ENCODE data around the gene CACNA1D.

Gene CACNA1D

GRCh38 chr3:53641397-53641796 lies 147.0 kb downstream of the CACNA1D start:
- TF ChIP-seq, protein P1, sequence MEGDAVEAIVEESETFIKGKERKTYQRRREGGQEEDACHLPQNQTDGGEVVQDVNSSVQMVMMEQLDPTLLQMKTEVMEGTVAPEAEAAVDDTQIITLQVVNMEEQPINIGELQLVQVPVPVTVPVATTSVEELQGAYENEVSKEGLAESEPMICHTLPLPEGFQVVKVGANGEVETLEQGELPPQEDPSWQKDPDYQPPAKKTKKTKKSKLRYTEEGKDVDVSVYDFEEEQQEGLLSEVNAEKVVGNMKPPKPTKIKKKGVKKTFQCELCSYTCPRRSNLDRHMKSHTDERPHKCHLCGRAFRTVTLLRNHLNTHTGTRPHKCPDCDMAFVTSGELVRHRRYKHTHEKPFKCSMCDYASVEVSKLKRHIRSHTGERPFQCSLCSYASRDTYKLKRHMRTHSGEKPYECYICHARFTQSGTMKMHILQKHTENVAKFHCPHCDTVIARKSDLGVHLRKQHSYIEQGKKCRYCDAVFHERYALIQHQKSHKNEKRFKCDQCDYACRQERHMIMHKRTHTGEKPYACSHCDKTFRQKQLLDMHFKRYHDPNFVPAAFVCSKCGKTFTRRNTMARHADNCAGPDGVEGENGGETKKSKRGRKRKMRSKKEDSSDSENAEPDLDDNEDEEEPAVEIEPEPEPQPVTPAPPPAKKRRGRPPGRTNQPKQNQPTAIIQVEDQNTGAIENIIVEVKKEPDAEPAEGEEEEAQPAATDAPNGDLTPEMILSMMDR (IDR thresholded peaks at IDR 0.05): no peak
- no peak for DNase-seq (ENCODE audit: low spot score)
- H3K4me3 ChIP-seq: no peak overlapping the region
- H3K27ac ChIP-seq: no peak overlapping the region

DNA sequence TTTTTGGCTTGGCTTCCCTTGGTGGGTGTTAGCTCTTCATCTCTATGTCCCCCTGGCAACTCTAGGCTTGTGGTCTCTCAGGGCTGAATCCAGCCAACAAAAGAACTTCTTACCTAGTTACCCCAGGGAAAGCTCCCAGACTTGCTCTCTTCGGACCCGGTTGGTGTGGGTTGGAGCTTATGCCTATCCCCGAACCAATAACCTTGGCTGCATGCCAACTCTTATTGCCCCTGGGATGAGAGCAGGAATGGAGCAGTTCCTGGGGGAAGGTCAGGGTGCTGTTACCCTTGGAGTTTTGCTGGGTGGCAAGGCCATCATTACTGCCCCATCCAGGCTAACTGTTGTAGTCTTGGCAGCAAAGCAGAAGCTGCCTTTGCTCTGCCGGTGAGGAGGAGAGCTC lies 147.8 kb downstream of the CACNA1D start:
- H3K27ac ChIP-seq: no peak overlapping the region
- no peak for DNase-seq (ENCODE audit: low spot score)
- TF ChIP-seq, protein P1 (IDR thresholded peaks at IDR 0.05): no peak
- H3K4me3 ChIP-seq: no peak overlapping the region

- TF ChIP-seq, protein P1 (IDR thresholded peaks at IDR 0.05): no peak
- Histone ChIP-seq H3K4me3 (no peak overlapping the region), H3K27ac (no peak overlapping the region)
- DNase-seq (ENCODE audit: low spot score): no peak
Observed at GRCh38 chr3:53643757-53644156, 149.3 kb downstream of the CACNA1D start.

- TF ChIP-seq, protein P1 (IDR thresholded peaks at IDR 0.05): no peak
- Histone ChIP-seq H3K27ac (no peak overlapping the region), H3K4me3 (no peak overlapping the region)
- DNase-seq (ENCODE audit: low spot score): no peak
Observed at GRCh38 chr3:53645754-53646153, 151.3 kb downstream of the CACNA1D start.

DNA sequence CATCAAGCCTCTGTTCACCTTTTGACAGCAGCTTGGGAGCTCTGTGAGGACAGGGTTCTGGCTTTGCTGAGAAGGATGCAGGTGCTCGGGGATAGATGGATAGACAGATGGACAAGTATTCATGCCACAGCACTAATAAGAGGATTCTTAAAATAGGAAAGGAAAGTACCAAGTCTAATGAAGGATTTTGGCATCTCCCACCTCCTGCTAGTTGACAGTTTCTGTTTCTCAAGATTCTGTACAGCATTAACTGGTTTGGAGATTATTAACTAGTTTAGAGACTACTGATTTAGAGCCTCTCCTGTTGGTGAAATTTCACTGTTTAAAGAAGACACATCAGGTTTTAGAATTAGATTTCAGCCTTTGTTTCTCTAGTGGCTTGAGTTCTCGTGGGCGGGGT lies 152.3 kb downstream of the CACNA1D start:
- no peak for DNase-seq (ENCODE audit: low spot score)
- TF ChIP-seq, protein P1 (IDR thresholded peaks at IDR 0.05): no peak
- Histone ChIP-seq H3K27ac (no peak overlapping the region), H3K4me3 (no peak overlapping the region)

GRCh38 chr3:53649816-53650215 lies 155.4 kb downstream of the CACNA1D start:
- H3K27ac ChIP-seq: no peak overlapping the region
- DNase-seq (ENCODE audit: low spot score): no peak
- H3K4me3 ChIP-seq: no peak overlapping the region
- TF ChIP-seq, protein P1 (IDR thresholded peaks at IDR 0.05): no peak

GRCh38 chr3:53650424-53650823 lies 156.0 kb downstream of the CACNA1D start:
- no peak overlapping the region for H3K27ac ChIP-seq
- TF ChIP-seq, protein P1 (IDR thresholded peaks at IDR 0.05): no peak
- DNase-seq (ENCODE audit: low spot score): no peak
- H3K4me3 ChIP-seq: no peak overlapping the region

Measured in coronary artery (tissue), 2 donors.